Posterior vena cava (tissue), 2 donors: ENCODE data around the gene MEIKIN. TPM values are rescaled to one million over a fixed set of nuclear protein-coding genes. Genes with fewer than 3 reads are reported as not detected.

Experiments
- DNase-seq: peaks from one replicate; pipeline ENCODE4 v3.0.0-alpha.2; 2020; ENCODE audit warnings: low spot score
- intact Hi-C, 2 donors: fragments of 100-400 bp; cut with DNase I; formaldehyde crosslinking; loops; one replicate each; pipeline versions ENCODE4 v1.14.1 to v1.14.2; 2022 to 2023
- long read RNA-seq, 2 donors: library from polyadenylated mRNA; unstranded; transcript quantifications; one replicate each; pipeline ENCODE4 v2.0.0, GENCODE V29; 2020 to 2021
- total RNA-seq, 2 donors: library from RNA; stranded (reverse); fragmentation: NEBNext Ultra II Directional; extraction: Animal tissue kit (Norgen Biotek cat#: 25700); gene quantifications; one replicate each; pipeline ENCODE4 v1.2.1, GENCODE V29; 2021
- donor health status: DM: yes; HTN: yes; CAD: no.
- donor health status: DM: yes; HTN: yes; CAD: no.

Gene MEIKIN
- 1 to 10 TPM in 1 of 2 donors, not detected in 1; 1.4 TPM for total RNA-seq
- long read RNA-seq, donor 1: 0 reads
- long read RNA-seq, donor 2: 0 reads

GRCh38 chr5:131945551-131946168 is at the start of gene MEIKIN:
Gene MEIKIN (minus strand): TSS chr5:131945663. CDS start chr5:131945505, 158 bp downstream.
- no peak for DNase-seq
- intact Hi-C loops: no loop called here

- peak; percentile 57 for DNase-seq
These were observed 49.2 kb upstream of the MEIKIN start for GRCh38 chr5:131994533-131995226.

GRCh38 chr5:131994090-131994489 is 48.6 kb upstream of the MEIKIN start:
- intact Hi-C loops: no loop called here
- DNase-seq: peak; percentile 74

More at GRCh38 chr5:131994533-131995226, 49.2 kb upstream of the MEIKIN start:
- intact Hi-C loops: no loop called here

- intact Hi-C loops: no loop called here
- peak; percentile 34 for DNase-seq
These were observed 48.2 kb upstream of the MEIKIN start for GRCh38 chr5:131993676-131994075.

- intact Hi-C loops: no loop called here
- peak; percentile 43 for DNase-seq
These were observed 46.9 kb upstream of the MEIKIN start for GRCh38 chr5:131992370-131992769.

- intact Hi-C loops: no loop called here
- peak; percentile 51 for DNase-seq
These were observed 46.3 kb upstream of the MEIKIN start for GRCh38 chr5:131991593-131992324.

- intact Hi-C loops: no loop called here
- DNase-seq: peak; percentile 64
These were observed 45.3 kb upstream of the MEIKIN start for GRCh38 chr5:131990716-131991115.

- DNase-seq: peak; percentile 76
- intact Hi-C loops: loop anchor here in 1 of 2 donors (5.0 kb wide), 1 partner anchor 1909 kb away; no protein-coding TSS in a partner anchor
These were observed 43.1 kb upstream of the MEIKIN start for GRCh38 chr5:131988601-131989000.

- peak; percentile 50 for DNase-seq
- intact Hi-C loops: loop anchor here in 1 of 2 donors (5.0 kb wide), 1 partner anchor 1910 kb away; no protein-coding TSS in a partner anchor
These were observed 41.8 kb upstream of the MEIKIN start for GRCh38 chr5:131987251-131987650.

GRCh38 chr5:131986161-131986912 is 40.9 kb upstream of the MEIKIN start:
- DNase-seq: peak; percentile 63
- intact Hi-C loops: loop anchor here in 1 of 2 donors (5.0 kb wide), 1 partner anchor 1911 kb away; no protein-coding TSS in a partner anchor

- DNase-seq: peak; percentile 59
- intact Hi-C loops: loop anchor here in 1 of 2 donors (5.0 kb wide), 1 partner anchor 1912 kb away; no protein-coding TSS in a partner anchor
These were observed 39.6 kb upstream of the MEIKIN start for GRCh38 chr5:131984956-131985665.

- DNase-seq: peak; percentile 75
- intact Hi-C loops: no loop called here
These were observed 37.8 kb upstream of the MEIKIN start for GRCh38 chr5:131983244-131983771.

GRCh38 chr5:131981516-131981915 is 36.1 kb upstream of the MEIKIN start:
- intact Hi-C loops: no loop called here
- no peak for DNase-seq

- no peak for DNase-seq
- intact Hi-C loops: no loop called here
These were observed 35.2 kb upstream of the MEIKIN start for GRCh38 chr5:131980696-131981095.

- DNase-seq: no peak
- intact Hi-C loops: no loop called here
These were observed 34.4 kb upstream of the MEIKIN start for GRCh38 chr5:131979816-131980215.

- DNase-seq: no peak
- intact Hi-C loops: no loop called here
These were observed 31.7 kb upstream of the MEIKIN start for GRCh38 chr5:131977212-131977604.

- no peak for DNase-seq
- intact Hi-C loops: no loop called here
These were observed 31.1 kb upstream of the MEIKIN start for GRCh38 chr5:131976414-131977211.
